Measurements from ENCODE around the gene CCL26. TPM values are rescaled to one million over a fixed set of nuclear protein-coding genes. Genes with fewer than 3 reads are reported as not detected.
A peak's percentile ranks its signal among the peaks of the same experiment; 100 is the strongest.
"Not testable (repeated sequence)": the region's sequence is repeated elsewhere in the genome, so short reads cannot be mapped to it uniquely, and the experiment has no call there.

The CCL26 gene
- total and polyA plus RNA-seq, 4 donors = 1.9 to 2.0 TPM; not detected in 2

GRCh38 chr7:75798770-75799169 lies 26.8 kb upstream of the CCL26 start:
- no peak for ATAC-seq (ENCODE audit: low FRiP score)
- intact Hi-C loops (cut with DNase I) = no loop called here
- WGBS, 2 donors = 76 to 86% methylated on average over 4 of the region's 4 CpGs

GRCh38 chr7:75796420-75796819 lies 24.4 kb upstream of the CCL26 start:
- no peak for DNase-seq
- WGBS, 2 donors = 88 to 91% methylated on average over 6 of the region's 6 CpGs
- Histone ChIP-seq H3K27ac (ENCODE audit: low read depth in 1 of 2, low read length in 2 of 2) (no peak overlapping the region), H3K36me3 (ENCODE audit: control insufficient read depth in 1 of 2, insufficient read depth in 2 of 2, low read length in 1 of 2) (no peaks in the 10 kb centered on the region), H3K4me3 (ENCODE audit: low read length in 2 of 2) (no peak overlapping the region), H3K4me1 (ENCODE audit: control insufficient read depth in 1 of 2, insufficient read depth in 2 of 2, low read length in 2 of 2) (no peaks in the 10 kb centered on the region), H3K9me3 (ENCODE audit: control insufficient read depth, low read length) (no peaks in the 10 kb centered on the region), H3K27me3 (ENCODE audit: control insufficient read depth in 1 of 2, insufficient read depth in 2 of 2, low read length in 1 of 2) (no peaks in the 10 kb centered on the region)
- ATAC-seq (ENCODE audit: low FRiP score) = no peak
- intact Hi-C loops (cut with DNase I) = no loop called here

More at GRCh38 chr7:75798770-75799169, 26.8 kb upstream of the CCL26 start:
- H3K27ac ChIP-seq (ENCODE audit: low read depth in 1 of 2, low read length in 2 of 2) = no peak overlapping the region
- H3K4me3 ChIP-seq (ENCODE audit: low read length in 2 of 2) = no peak overlapping the region
- no peaks in the 10 kb centered on the region for H3K4me1 ChIP-seq (ENCODE audit: control insufficient read depth in 1 of 2, insufficient read depth in 2 of 2, low read length in 2 of 2)
- H3K27me3 ChIP-seq (ENCODE audit: control insufficient read depth in 1 of 2, insufficient read depth in 2 of 2, low read length in 1 of 2) = no peaks in the 10 kb centered on the region
- DNase-seq = no peak
- H3K9me3 ChIP-seq (ENCODE audit: control insufficient read depth, low read length) = no peaks in the 10 kb centered on the region
- H3K36me3 ChIP-seq (ENCODE audit: control insufficient read depth in 1 of 2, insufficient read depth in 2 of 2, low read length in 1 of 2) = no peaks in the 10 kb centered on the region

GRCh38 chr7:75795831-75796285 lies 23.8 kb upstream of the CCL26 start:
- WGBS, 2 donors = 22 to 24% methylated on average over 9 of the region's 9 CpGs
- DNase-seq = peak in 1 of 2 donors; percentile 78
- Histone ChIP-seq H3K27ac (ENCODE audit: low read depth in 1 of 2, low read length in 2 of 2) (no peak overlapping the region), H3K4me1 (ENCODE audit: control insufficient read depth in 1 of 2, insufficient read depth in 2 of 2, low read length in 2 of 2) (no peaks in the 10 kb centered on the region), H3K27me3 (ENCODE audit: control insufficient read depth in 1 of 2, insufficient read depth in 2 of 2, low read length in 1 of 2) (no peaks in the 10 kb centered on the region), H3K4me3 (ENCODE audit: low read length in 2 of 2) (no peak overlapping the region), H3K9me3 (ENCODE audit: control insufficient read depth, low read length) (no peaks in the 10 kb centered on the region), H3K36me3 (ENCODE audit: control insufficient read depth in 1 of 2, insufficient read depth in 2 of 2, low read length in 1 of 2) (no peaks in the 10 kb centered on the region)
- intact Hi-C loops (cut with DNase I) = no loop called here
- ATAC-seq (ENCODE audit: low FRiP score) = peak; percentile 82

GRCh38 chr7:75793676-75794075 lies 21.7 kb upstream of the CCL26 start:
- H3K27ac ChIP-seq (ENCODE audit: low read depth in 1 of 2, low read length in 2 of 2) = no peak overlapping the region
- WGBS, 2 donors = 92 to 95% methylated on average over 2 of the region's 2 CpGs
- H3K4me3 ChIP-seq (ENCODE audit: low read length in 2 of 2) = no peak overlapping the region
- no peaks in the 10 kb centered on the region for H3K36me3 ChIP-seq (ENCODE audit: control insufficient read depth in 1 of 2, insufficient read depth in 2 of 2, low read length in 1 of 2)
- H3K9me3 ChIP-seq (ENCODE audit: control insufficient read depth, low read length) = no peaks in the 10 kb centered on the region
- H3K27me3 ChIP-seq (ENCODE audit: control insufficient read depth in 1 of 2, insufficient read depth in 2 of 2, low read length in 1 of 2) = no peaks in the 10 kb centered on the region
- no peaks in the 10 kb centered on the region for H3K4me1 ChIP-seq (ENCODE audit: control insufficient read depth in 1 of 2, insufficient read depth in 2 of 2, low read length in 2 of 2)
- no peak for ATAC-seq (ENCODE audit: low FRiP score)
- intact Hi-C loops (cut with DNase I) = no loop called here
- DNase-seq = no peak

GRCh38 chr7:75792567-75792966 lies 20.6 kb upstream of the CCL26 start:
- ATAC-seq (ENCODE audit: low FRiP score); H3K36me3 ChIP-seq (ENCODE audit: control insufficient read depth in 1 of 2, insufficient read depth in 2 of 2, low read length in 1 of 2); H3K27ac ChIP-seq (ENCODE audit: low read depth in 1 of 2, low read length in 2 of 2); H3K4me1 ChIP-seq (ENCODE audit: control insufficient read depth in 1 of 2, insufficient read depth in 2 of 2, low read length in 2 of 2); DNase-seq; intact Hi-C loops (cut with DNase I); H3K9me3 ChIP-seq (ENCODE audit: control insufficient read depth, low read length); H3K4me3 ChIP-seq (ENCODE audit: low read length in 2 of 2); H3K27me3 ChIP-seq (ENCODE audit: control insufficient read depth in 1 of 2, insufficient read depth in 2 of 2, low read length in 1 of 2): not testable (repeated sequence)
- WGBS, 2 donors = 99% methylated on average over 5 of the region's 5 CpGs

- 82% methylated on average over 3 of the region's 3 CpGs for WGBS, 2 donors
Observed at GRCh38 chr7:75789361-75789924, 17.4 kb upstream of the CCL26 start.

GRCh38 chr7:75788154-75788847 lies 16.3 kb upstream of the CCL26 start:
- H3K27me3 ChIP-seq (ENCODE audit: control insufficient read depth in 1 of 2, insufficient read depth in 2 of 2, low read length in 1 of 2); intact Hi-C loops (cut with DNase I); H3K4me3 ChIP-seq (ENCODE audit: low read length in 2 of 2); H3K36me3 ChIP-seq (ENCODE audit: control insufficient read depth in 1 of 2, insufficient read depth in 2 of 2, low read length in 1 of 2); ATAC-seq (ENCODE audit: low FRiP score); H3K27ac ChIP-seq (ENCODE audit: low read depth in 1 of 2, low read length in 2 of 2); H3K4me1 ChIP-seq (ENCODE audit: control insufficient read depth in 1 of 2, insufficient read depth in 2 of 2, low read length in 2 of 2); H3K9me3 ChIP-seq (ENCODE audit: control insufficient read depth, low read length); DNase-seq: not testable (repeated sequence)
- WGBS, 2 donors = 53 to 65% methylated on average over 14 of the region's 14 CpGs

More at GRCh38 chr7:75789361-75789924, 17.4 kb upstream of the CCL26 start:
- ATAC-seq (ENCODE audit: low FRiP score) (no peak), DNase-seq (no peak)
- H3K27me3 ChIP-seq (ENCODE audit: control insufficient read depth in 1 of 2, insufficient read depth in 2 of 2, low read length in 1 of 2) = no peaks in the 10 kb centered on the region
- H3K4me1 ChIP-seq (ENCODE audit: control insufficient read depth in 1 of 2, insufficient read depth in 2 of 2, low read length in 2 of 2) = no peaks in the 10 kb centered on the region
- no peaks in the 10 kb centered on the region for H3K36me3 ChIP-seq (ENCODE audit: control insufficient read depth in 1 of 2, insufficient read depth in 2 of 2, low read length in 1 of 2)
- no peak overlapping the region for H3K4me3 ChIP-seq (ENCODE audit: low read length in 2 of 2)
- H3K27ac ChIP-seq (ENCODE audit: low read depth in 1 of 2, low read length in 2 of 2) = no peak overlapping the region
- intact Hi-C loops (cut with DNase I) = no loop called here
- H3K9me3 ChIP-seq (ENCODE audit: control insufficient read depth, low read length) = no peaks in the 10 kb centered on the region

- H3K27ac ChIP-seq (ENCODE audit: low read depth in 1 of 2, low read length in 2 of 2); H3K36me3 ChIP-seq (ENCODE audit: control insufficient read depth in 1 of 2, insufficient read depth in 2 of 2, low read length in 1 of 2); DNase-seq; H3K9me3 ChIP-seq (ENCODE audit: control insufficient read depth, low read length); intact Hi-C loops (cut with DNase I); H3K4me1 ChIP-seq (ENCODE audit: control insufficient read depth in 1 of 2, insufficient read depth in 2 of 2, low read length in 2 of 2); ATAC-seq (ENCODE audit: low FRiP score); H3K27me3 ChIP-seq (ENCODE audit: control insufficient read depth in 1 of 2, insufficient read depth in 2 of 2, low read length in 1 of 2); H3K4me3 ChIP-seq (ENCODE audit: low read length in 2 of 2): not testable (repeated sequence)
- 83 to 84% methylated on average over 5 of the region's 5 CpGs for WGBS, 2 donors
Observed at GRCh38 chr7:75783058-75783457, 11.0 kb upstream of the CCL26 start.

GRCh38 chr7:75780647-75781273 lies 8.7 kb upstream of the CCL26 start:
- H3K4me1 ChIP-seq (ENCODE audit: control insufficient read depth in 1 of 2, insufficient read depth in 2 of 2, low read length in 2 of 2); H3K27ac ChIP-seq (ENCODE audit: low read depth in 1 of 2, low read length in 2 of 2); intact Hi-C loops (cut with DNase I); DNase-seq; H3K9me3 ChIP-seq (ENCODE audit: control insufficient read depth, low read length); H3K27me3 ChIP-seq (ENCODE audit: control insufficient read depth in 1 of 2, insufficient read depth in 2 of 2, low read length in 1 of 2); H3K36me3 ChIP-seq (ENCODE audit: control insufficient read depth in 1 of 2, insufficient read depth in 2 of 2, low read length in 1 of 2); ATAC-seq (ENCODE audit: low FRiP score); H3K4me3 ChIP-seq (ENCODE audit: low read length in 2 of 2): not testable (repeated sequence)
- WGBS, 2 donors = 68 to 74% methylated on average over 14 of the region's 14 CpGs

All from aorta (tissue), 5 donors.